GM10248 (cell line): ENCODE data around the gene NSMCE4A.
"Not testable (repeated sequence)": the region's sequence is repeated elsewhere in the genome, so short reads cannot be mapped to it uniquely, and the experiment has no call there.

Experiments used
- CTCF ChIA-PET: fragments of 300-600 bp; sonication (Branson Sonifier 250); formaldehyde crosslinking; extraction: SDS; loops from one replicate; lab custom pipeline; 2021; ENCODE audit warnings: antibody characterized with exemption; lab: Yijun Ruan, JAX
- POLR2A ChIA-PET: fragments of 350-650 bp; sonication (Branson Sonifier 250); formaldehyde crosslinking; extraction: SDS; loops from one replicate; lab custom pipeline; 2020; ENCODE audit warnings: antibody characterized with exemption; lab: Yijun Ruan, JAX
- DNase-seq: peaks from one replicate; pipeline ENCODE4 v3.0.0; 2012; ENCODE audit errors: extremely low spot score
- TF ChIP-seq, protein P1 (sequence below): IDR thresholded peaks from 2 replicates; pipeline ENCODE4 v1.5.1; 2012; ENCODE audit warnings: mild to moderate bottlenecking, low read depth; ENCODE audit errors: extremely low read depth, missing control alignments, control extremely low read depth

The NSMCE4A gene

GRCh38 chr10:122019414-122019975 lies 44.5 kb upstream of the NSMCE4A start:
- ChIA-PET POLR2A (no interaction called here), CTCF (no interaction called here)
- TF ChIP-seq, protein P1, sequence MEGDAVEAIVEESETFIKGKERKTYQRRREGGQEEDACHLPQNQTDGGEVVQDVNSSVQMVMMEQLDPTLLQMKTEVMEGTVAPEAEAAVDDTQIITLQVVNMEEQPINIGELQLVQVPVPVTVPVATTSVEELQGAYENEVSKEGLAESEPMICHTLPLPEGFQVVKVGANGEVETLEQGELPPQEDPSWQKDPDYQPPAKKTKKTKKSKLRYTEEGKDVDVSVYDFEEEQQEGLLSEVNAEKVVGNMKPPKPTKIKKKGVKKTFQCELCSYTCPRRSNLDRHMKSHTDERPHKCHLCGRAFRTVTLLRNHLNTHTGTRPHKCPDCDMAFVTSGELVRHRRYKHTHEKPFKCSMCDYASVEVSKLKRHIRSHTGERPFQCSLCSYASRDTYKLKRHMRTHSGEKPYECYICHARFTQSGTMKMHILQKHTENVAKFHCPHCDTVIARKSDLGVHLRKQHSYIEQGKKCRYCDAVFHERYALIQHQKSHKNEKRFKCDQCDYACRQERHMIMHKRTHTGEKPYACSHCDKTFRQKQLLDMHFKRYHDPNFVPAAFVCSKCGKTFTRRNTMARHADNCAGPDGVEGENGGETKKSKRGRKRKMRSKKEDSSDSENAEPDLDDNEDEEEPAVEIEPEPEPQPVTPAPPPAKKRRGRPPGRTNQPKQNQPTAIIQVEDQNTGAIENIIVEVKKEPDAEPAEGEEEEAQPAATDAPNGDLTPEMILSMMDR: no peak
- DNase-seq: no peak

DNA sequence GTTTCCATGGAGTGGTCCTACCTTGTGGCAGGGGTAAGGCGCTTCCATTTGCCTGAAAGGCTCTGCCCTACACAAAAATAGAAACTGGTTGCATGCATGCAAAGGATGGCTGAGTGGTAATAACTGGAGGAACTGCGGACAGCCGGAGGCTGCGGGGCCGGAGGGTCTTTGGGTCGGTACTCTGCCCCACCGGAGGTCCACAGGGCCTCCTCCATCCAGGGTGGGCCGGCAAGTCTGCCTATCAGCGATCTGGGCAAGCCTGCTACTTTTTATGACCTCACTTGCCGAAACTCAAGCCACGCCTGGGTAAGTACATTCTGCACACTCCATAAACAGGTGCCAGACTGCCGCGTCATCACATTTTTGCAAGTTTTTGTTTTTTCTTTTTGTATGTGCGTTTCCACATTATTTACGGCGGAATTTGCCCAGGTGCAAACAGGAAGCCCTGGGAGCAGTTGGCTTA lies 44.0 kb upstream of the NSMCE4A start:
- ChIA-PET POLR2A (no interaction called here), CTCF (no interaction called here)
- TF ChIP-seq, protein P1: no peak
- DNase-seq: no peak

DNA sequence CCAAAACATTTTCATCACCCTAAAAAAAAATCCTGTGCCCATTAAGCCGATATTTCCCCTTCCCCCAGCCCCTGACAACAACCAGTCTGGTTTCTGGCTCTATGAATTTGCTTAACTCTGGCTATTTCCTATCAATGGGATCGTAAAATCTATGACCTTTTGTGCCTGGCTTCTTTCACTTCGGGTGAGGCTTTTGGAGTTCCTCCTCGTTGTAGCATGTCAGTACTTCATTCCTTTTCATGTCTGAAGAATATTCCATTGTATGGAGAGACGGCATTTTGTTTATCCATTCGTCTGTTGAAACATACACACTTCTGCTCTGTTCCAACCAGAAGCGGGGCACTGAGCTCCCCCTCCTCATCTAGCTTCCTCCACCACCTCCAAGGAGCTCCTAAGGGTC lies 43.5 kb upstream of the NSMCE4A start:
- POLR2A ChIA-PET: no interaction called here
- DNase-seq: no peak
- CTCF ChIA-PET: no interaction called here
- TF ChIP-seq, protein P1: no peak

DNA sequence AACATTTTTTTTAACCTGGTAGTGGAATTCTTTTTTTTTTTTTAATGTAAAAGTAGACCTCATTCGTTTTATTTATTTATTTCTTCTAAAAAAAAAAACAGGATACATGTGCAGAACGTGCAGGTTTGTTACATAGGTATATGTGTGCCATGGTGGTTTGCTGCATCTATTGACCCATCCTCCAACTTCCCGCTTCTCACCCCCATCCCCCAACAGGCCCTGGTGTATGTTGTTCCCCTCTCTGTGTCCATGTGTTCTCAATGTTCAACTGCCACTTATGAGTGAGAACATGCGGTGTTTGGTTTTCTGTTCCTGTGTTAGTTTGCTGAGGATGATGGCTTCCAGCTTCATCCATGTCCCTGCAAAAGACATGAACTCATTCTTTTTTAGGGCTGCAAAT lies 42.9 kb upstream of the NSMCE4A start:
- DNase-seq, CTCF ChIA-PET, POLR2A ChIA-PET: not testable (repeated sequence)

DNA sequence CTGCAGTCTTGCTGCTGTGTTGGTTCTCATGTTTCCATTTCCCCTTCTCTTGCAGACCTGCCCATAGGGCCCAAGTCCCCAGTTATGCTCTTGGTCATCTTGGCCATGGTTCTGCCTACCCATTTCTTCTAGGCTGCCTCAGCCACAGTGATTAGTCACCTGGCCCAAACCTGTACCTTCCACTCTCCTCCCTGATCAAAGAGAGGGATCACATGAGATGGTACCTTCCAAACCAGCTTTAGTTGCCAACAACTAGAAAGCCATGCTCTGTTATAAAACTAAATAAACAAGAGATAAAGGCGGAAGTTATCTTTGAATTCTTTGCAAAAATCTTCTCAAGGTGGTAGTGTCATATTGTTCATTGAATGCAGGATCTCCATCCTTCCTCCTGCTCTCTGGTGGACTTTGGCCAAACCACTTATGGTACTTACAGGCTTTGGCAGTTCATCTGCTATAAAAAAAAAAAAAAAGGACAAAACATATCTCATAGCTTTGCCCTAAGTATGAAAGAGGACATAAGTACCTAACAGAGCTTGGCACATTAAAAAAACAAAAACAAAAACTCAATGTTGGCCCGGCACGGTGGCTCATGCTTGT lies 39.7 kb upstream of the NSMCE4A start:
- ChIA-PET POLR2A (no interaction called here), CTCF (no interaction called here)
- TF ChIP-seq, protein P1: no peak
- DNase-seq: no peak

GRCh38 chr10:122013311-122013780 lies 38.3 kb upstream of the NSMCE4A start:
- ChIA-PET POLR2A (no interaction called here), CTCF (no interaction called here)
- no peak for DNase-seq
- TF ChIP-seq, protein P1: no peak

DNA sequence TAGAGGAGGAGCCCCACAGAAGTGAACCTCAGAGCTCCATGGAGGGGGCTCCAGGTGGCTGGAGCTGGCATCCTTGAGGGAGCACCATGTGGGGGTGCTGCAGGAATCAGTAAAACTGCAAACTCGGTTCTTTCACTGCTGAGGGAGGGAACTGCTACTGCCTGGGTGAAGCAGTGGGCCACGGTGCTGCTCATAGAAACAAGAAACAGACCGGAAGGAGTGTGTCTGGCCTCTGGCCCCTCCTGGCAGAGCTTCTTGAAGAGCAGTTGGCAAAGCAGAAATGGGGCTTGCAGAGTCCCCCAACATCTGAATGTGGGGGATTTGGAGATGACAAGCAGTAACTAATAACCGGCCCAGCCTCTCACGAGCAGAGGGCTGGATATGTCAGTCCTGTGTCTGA lies 37.7 kb upstream of the NSMCE4A start:
- ChIA-PET CTCF (no interaction called here), POLR2A (no interaction called here)
- no peak for DNase-seq
- TF ChIP-seq, protein P1: no peak
